Stimulated activated CD4-positive, alpha-beta T cell treated with anti-CD3 and anti-CD28 coated beads, Interleukin-1b, Interleukin-23, amount 100 ng/mL, for 24 hours (primary cell): ENCODE measurements around the gene RASIP1.
A peak's percentile ranks its signal among the peaks of the same experiment; 100 is the strongest.

Experiments
- DNase-seq, 4 experiments: peaks; one replicate each; pipeline ENCODE4 v3.0.0-alpha.2; 2020; ENCODE audit warnings: low read depth in 4 of 4, low spot score in 1 of 4

RASIP1 gene

DNA sequence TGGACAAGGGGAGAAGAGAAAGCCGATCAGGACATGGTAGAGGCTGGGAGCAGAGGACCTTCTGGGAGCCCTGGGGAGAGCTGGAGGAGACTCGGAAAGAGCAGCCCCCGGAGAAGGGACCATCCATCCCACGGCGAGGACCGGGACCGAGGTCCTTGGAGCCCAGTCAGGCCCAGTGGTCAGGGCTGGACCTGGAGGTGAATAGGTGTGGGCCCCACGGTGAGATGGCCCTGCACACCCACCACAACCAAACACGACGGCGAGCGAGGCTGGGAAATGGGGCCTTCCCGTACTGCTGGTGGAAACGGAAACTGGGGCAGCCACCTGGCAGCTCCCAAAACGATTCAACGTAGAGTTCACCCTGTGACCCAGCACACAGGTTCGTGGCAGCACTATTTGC, 63.9 kb downstream of the RASIP1 start:
- no peak for DNase-seq

DNA sequence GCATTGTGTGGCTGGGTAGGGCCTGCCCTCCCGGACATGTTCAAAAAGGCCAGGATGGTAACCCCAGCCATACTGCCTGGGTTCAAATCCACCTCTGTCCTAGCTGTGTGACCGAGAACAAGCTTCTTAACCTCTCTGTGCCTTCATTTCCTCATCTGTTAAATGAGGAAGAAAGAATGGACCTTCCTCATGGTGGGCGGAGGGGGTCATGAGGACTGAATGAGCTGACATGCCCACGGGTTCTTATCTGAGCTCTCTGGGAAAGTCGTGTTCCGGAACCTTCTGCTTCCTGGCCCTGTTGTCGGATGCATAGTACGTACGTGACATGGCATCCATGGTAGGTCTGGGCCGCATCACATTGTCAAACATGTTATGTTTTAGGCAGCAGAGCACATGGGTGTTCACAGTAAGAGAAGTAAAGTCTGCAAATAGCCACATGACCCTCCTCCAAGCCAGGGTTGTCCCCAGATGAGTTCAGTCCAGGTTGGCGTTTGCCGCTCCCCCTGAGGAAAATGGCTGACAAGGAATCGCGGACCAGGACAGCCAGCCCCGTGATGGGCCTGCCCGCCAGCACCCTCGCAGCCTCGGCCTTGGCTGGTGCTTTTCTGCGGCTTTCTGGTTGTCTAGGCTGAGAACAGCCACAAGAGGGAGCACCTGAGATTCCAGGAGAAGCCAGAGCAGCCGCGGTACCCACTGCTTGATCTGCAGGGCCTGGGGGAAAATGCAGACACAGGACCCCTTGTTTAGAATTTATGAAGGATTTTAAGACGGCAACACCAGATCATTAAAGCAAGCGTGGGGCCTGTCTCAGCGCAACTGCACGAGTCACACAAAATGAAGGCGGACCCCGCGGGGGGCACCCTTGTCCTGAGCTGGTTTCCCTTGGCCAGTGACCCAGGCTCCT, 65.2 kb downstream of the RASIP1 start:
- DNase-seq = peak; percentile 49 to 66 (median 51)

DNA sequence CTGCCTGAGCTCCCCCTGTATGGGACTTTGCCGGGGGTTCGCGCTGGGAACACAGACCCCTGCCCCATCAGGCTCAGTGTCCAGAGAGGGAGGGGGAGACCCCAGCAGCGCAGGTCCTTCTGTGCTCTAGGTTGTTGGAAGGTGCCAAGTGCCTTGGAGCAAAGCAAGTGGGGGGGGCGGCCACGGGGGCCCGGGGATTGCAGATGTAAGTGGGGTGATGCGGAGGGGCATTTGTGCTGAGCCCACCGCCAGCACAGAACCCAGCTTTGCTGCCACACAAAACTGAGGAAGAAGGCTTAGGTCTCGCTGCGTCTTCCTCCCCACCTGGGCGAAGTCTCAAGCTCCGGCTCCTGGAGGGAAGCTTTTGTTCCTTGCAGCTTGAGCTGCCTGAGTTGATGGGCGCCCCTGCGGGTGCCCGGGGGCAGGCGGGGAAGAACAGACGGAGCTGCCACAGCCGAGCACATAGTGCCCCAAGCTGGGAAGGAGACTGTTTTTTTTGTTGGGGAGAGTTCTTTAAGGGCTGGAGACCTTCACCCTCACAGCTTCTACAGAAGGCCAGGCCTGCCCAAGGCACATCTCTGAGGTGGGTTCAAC, 66.1 kb downstream of the RASIP1 start:
- no peak for DNase-seq

DNA sequence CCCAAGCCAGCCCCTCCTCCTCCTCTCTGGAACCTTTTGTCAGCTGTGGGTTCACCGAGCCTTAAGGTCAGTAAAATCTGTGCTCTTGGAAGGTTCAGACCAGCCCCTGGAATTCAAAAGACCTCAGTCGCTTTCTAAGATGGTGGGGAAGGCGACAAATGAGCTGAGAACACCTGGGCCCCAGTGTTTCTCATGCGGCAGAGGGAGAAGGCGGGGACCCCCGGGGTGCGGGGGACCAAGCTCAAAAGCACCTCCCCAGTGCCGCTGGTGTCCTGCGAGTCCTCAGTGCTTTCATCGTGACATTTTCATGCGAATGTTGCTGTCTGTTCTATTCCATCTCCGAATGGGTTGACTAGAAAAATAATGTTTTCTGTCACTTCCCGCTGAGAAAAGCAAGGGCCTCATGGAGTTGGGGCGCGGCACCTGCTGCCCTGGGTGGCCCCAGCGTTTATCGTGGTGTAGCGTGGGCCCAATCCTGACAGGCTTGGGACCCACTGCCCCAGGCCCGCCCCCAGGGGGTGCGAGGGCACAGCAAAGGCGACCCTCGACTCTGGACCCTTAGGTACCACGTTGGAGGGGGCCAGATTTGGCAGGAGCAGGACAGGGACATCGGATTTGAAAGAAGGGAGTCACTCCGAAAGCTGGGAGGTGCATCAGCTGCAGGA, 66.8 kb downstream of the RASIP1 start:
- no peak for DNase-seq

DNA sequence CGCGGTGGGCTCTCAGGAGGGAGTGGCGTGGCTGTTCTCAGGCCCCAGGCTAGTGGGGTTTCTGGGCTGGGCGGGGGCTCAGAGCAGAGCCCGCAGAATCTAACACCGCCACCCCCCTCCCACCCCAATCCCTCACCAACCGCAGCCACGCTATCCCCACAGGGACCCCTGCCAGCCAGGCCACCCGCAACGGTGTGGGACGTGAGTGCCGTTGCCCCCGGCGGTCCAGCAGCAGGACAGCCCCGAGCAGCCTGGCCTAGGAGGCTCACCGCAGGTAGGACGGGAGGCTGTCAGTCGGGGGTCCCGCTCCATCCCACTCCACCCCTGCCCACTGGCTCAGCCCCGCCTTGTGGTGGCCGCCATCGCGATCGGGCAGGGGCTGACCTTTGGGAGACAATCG, 67.4 kb downstream of the RASIP1 start, which contains the start of gene NTN5:
TSS of gene NTN5 (minus strand) at position 24 of the 400 bp plus-strand sequence. CDS start 2,031 bp downstream, outside the sequence.
- no peak for DNase-seq

DNA sequence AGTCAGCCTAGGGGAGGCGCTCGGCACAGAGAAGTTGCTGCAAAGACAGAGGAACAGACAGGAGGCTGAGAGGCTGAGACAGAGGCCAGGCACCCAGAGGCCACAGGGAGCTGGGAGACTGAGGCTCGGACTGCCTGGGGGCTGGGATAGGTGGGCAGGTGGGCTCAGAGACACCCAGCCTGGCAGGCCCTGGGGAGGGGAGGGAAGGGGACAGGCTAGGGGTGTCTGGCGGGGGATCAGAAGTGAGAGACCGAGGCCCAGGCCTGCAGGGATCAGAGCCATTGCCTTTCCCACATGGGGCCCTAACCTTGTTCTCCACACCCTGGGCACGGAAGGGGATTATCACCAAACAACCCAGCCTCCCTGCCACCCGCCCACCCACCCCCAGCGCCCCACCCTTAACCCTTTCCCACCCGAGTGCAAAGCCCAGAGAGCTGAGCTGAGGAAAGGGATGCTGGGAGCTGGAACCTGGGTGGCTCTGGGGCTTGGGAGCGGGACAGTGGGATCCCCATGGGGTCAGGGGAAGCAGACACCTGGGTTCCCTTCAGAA, 68.9 kb downstream of the RASIP1 start:
- no peak for DNase-seq

DNA sequence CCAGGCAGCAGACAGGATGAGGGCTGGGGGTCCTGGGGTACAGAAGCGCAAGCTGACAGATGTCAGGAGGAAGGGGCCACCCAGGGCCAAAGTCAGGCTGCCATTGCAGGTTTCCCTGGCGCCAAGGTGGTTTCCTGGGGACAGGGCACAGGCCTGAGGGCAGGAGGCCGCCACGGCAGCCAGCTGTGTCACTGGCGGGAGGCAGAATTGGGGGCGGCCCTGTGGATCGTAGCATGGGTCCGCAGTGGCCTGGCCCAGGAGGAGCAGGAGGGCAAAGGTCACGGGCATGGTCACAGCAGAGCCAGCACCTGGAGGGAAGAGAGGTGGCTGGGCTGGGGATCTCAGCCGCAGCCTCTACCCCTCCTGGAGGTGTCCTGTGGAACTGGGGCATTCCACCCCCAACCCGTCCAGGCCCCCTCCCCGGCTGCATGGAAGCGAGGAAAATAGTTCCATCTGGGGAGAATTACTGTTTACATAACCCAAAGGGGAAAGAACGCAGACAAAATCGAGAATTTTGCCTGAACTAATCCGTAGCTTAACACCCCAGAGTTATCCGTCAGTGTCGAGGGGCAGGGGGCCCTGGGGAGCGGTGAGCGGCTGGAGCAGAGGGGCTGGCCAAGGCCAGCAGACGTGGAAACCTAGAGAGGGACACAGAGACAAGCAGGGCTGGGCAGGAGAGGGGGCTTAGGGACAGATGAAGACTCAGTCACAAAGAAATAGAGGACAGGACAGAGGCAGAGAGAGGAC, 69.5 kb downstream of the RASIP1 start:
- DNase-seq = no peak
